Measurements from ENCODE around the gene HSF5. TPM values are rescaled to one million over a fixed set of nuclear protein-coding genes. Genes with fewer than 3 reads are reported as not detected.

Gene HSF5
- total and polyA plus RNA-seq, 4 donors: 0.09 to 0.17 TPM; not detected in 2

DNA sequence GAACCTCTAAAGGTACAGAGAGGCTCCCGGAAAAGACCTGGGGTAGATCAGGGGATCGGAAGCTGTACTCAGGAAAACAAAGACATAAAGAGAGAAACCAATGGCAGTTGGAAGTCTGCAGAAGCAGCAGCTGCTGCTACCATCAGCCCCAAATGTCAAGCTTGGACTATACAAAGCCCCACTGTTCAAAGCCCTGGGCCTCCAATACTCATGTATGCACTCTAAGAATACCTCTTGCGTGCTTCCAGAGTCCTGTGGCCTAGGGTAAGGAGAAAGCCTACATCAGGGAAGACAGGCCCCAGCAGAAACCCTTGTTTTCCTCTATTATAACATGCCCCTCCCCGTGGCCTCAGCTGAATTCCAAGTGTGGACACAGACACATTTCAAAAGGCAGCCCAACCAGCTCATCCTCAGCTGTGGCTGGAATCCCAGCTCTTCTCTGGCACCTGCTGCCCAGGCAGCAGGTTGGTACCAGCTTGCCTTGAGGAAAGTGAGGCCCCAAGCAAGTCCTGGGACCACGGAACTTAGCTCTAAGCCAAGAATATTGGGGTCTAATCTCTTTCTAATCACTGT, 45.5 kb upstream of the HSF5 start:
- Histone ChIP-seq H3K9ac (ENCODE audit: low read depth in 1 of 2, low read length in 2 of 2) (no peak overlapping the region), H3K36me3 (ENCODE audit: control insufficient read depth in 4 of 4, insufficient read depth in 3 of 4, low read depth in 1 of 4, low read length in 3 of 4) (no peaks in the 10 kb centered on the region), H3K4me3 (ENCODE audit: low read depth in 1 of 3, low read length in 3 of 3) (no peak overlapping the region), H3K27me3 (ENCODE audit: control insufficient read depth in 4 of 4, insufficient read depth in 4 of 4, low read length in 3 of 4) (no peaks in the 10 kb centered on the region), H3K4me1 (ENCODE audit: control insufficient read depth in 4 of 4, insufficient read depth in 4 of 4, low read length in 3 of 4) (peaks cover 11 to 27% (median 18%) of the 10 kb centered on the region in 4 donors), H3K27ac (ENCODE audit: low read depth in 1 of 2, low read length in 2 of 2) (no peak overlapping the region), H3K9me3 (ENCODE audit: control insufficient read depth in 4 of 4, low read length in 3 of 4) (no peaks in the 10 kb centered on the region)
- DNase-seq (ENCODE audit: low spot score): no peak
- 95% methylated on average over 5 of the region's 5 CpGs for WGBS
- TF ChIP-seq HNF4A (conservative IDR thresholded peaks at IDR 0.05) (no peak), ATF3 (IDR thresholded peaks at IDR 0.05) (no peak), SP1 (IDR thresholded peaks at IDR 0.05) (no peak), NR2F2 (IDR thresholded peaks at IDR 0.05) (no peak), RXRA (IDR thresholded peaks at IDR 0.05) (no peak), YY1 (IDR thresholded peaks at IDR 0.05) (no peak), FOXA2 (IDR thresholded peaks at IDR 0.05) (no peak), GABPA (IDR thresholded peaks at IDR 0.05 in 1 of 2, conservative IDR thresholded peaks at IDR 0.05 in 1 of 2) (no peak), TAF1 (conservative IDR thresholded peaks at IDR 0.05) (no peak), EGR1 (IDR thresholded peaks at IDR 0.05; ENCODE audit: low read depth in 2 of 2) (no peak), JUND (IDR thresholded peaks at IDR 0.05) (no peak), FOXA1 (IDR thresholded peaks at IDR 0.05) (no peak)
- TF ChIP-seq, protein P1, sequence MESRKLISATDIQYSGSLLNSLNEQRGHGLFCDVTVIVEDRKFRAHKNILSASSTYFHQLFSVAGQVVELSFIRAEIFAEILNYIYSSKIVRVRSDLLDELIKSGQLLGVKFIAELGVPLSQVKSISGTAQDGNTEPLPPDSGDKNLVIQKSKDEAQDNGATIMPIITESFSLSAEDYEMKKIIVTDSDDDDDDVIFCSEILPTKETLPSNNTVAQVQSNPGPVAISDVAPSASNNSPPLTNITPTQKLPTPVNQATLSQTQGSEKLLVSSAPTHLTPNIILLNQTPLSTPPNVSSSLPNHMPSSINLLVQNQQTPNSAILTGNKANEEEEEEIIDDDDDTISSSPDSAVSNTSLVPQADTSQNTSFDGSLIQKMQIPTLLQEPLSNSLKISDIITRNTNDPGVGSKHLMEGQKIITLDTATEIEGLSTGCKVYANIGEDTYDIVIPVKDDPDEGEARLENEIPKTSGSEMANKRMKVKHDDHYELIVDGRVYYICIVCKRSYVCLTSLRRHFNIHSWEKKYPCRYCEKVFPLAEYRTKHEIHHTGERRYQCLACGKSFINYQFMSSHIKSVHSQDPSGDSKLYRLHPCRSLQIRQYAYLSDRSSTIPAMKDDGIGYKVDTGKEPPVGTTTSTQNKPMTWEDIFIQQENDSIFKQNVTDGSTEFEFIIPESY (IDR thresholded peaks at IDR 0.05): no peak
- TF ChIP-seq, protein P2, sequence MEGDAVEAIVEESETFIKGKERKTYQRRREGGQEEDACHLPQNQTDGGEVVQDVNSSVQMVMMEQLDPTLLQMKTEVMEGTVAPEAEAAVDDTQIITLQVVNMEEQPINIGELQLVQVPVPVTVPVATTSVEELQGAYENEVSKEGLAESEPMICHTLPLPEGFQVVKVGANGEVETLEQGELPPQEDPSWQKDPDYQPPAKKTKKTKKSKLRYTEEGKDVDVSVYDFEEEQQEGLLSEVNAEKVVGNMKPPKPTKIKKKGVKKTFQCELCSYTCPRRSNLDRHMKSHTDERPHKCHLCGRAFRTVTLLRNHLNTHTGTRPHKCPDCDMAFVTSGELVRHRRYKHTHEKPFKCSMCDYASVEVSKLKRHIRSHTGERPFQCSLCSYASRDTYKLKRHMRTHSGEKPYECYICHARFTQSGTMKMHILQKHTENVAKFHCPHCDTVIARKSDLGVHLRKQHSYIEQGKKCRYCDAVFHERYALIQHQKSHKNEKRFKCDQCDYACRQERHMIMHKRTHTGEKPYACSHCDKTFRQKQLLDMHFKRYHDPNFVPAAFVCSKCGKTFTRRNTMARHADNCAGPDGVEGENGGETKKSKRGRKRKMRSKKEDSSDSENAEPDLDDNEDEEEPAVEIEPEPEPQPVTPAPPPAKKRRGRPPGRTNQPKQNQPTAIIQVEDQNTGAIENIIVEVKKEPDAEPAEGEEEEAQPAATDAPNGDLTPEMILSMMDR (IDR thresholded peaks at IDR 0.05; ENCODE audit: low read depth, low read length, missing input control): no peak
- TF ChIP-seq, protein P3, sequence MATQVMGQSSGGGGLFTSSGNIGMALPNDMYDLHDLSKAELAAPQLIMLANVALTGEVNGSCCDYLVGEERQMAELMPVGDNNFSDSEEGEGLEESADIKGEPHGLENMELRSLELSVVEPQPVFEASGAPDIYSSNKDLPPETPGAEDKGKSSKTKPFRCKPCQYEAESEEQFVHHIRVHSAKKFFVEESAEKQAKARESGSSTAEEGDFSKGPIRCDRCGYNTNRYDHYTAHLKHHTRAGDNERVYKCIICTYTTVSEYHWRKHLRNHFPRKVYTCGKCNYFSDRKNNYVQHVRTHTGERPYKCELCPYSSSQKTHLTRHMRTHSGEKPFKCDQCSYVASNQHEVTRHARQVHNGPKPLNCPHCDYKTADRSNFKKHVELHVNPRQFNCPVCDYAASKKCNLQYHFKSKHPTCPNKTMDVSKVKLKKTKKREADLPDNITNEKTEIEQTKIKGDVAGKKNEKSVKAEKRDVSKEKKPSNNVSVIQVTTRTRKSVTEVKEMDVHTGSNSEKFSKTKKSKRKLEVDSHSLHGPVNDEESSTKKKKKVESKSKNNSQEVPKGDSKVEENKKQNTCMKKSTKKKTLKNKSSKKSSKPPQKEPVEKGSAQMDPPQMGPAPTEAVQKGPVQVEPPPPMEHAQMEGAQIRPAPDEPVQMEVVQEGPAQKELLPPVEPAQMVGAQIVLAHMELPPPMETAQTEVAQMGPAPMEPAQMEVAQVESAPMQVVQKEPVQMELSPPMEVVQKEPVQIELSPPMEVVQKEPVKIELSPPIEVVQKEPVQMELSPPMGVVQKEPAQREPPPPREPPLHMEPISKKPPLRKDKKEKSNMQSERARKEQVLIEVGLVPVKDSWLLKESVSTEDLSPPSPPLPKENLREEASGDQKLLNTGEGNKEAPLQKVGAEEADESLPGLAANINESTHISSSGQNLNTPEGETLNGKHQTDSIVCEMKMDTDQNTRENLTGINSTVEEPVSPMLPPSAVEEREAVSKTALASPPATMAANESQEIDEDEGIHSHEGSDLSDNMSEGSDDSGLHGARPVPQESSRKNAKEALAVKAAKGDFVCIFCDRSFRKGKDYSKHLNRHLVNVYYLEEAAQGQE (IDR thresholded peaks at IDR 0.05): no peak

DNA sequence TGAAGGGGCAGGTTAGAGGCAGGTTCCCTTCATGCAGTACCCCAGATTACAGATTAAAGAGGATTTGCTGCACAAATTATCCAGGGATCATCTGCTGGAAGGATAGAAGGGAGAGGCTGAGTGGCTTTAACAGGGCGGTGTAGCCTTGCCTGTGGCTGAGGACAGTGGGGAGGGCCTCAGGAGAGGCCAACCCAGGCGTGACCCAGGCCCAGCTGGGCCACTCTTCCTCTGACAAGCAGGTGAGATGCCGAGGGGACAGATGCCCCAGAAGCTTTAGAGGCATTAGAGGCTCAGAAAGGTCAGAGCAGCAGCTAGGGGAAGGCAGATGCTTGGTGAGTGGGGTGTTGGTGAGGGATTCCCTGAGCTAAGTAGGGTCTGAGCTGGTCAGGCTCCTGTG, 44.3 kb upstream of the HSF5 start:
- Histone ChIP-seq H3K4me1 (ENCODE audit: control insufficient read depth in 4 of 4, insufficient read depth in 4 of 4, low read length in 3 of 4) (peaks cover 11 to 27% (median 18%) of the 10 kb centered on the region in 4 donors), H3K9me3 (ENCODE audit: control insufficient read depth in 4 of 4, low read length in 3 of 4) (no peaks in the 10 kb centered on the region), H3K4me3 (ENCODE audit: low read depth in 1 of 3, low read length in 3 of 3) (no peak overlapping the region), H3K27ac (ENCODE audit: low read depth in 1 of 2, low read length in 2 of 2) (no peak overlapping the region), H3K9ac (ENCODE audit: low read depth in 1 of 2, low read length in 2 of 2) (no peak overlapping the region), H3K36me3 (ENCODE audit: control insufficient read depth in 4 of 4, insufficient read depth in 3 of 4, low read depth in 1 of 4, low read length in 3 of 4) (no peaks in the 10 kb centered on the region), H3K27me3 (ENCODE audit: control insufficient read depth in 4 of 4, insufficient read depth in 4 of 4, low read length in 3 of 4) (no peaks in the 10 kb centered on the region)
- 68% methylated on average over 3 of the region's 3 CpGs for WGBS
- no peak for DNase-seq (ENCODE audit: low spot score)
- TF ChIP-seq ATF3 (IDR thresholded peaks at IDR 0.05) (no peak), TAF1 (conservative IDR thresholded peaks at IDR 0.05) (no peak), HNF4G (IDR thresholded peaks at IDR 0.05) (no peak), YY1 (IDR thresholded peaks at IDR 0.05) (no peak), FOXA2 (IDR thresholded peaks at IDR 0.05) (no peak), GABPA (IDR thresholded peaks at IDR 0.05 in 1 of 2, conservative IDR thresholded peaks at IDR 0.05 in 1 of 2) (no peak), FOXA1 (IDR thresholded peaks at IDR 0.05) (no peak), HNF4A (conservative IDR thresholded peaks at IDR 0.05) (no peak), RXRA (IDR thresholded peaks at IDR 0.05) (no peak), MAX (IDR thresholded peaks at IDR 0.05) (no peak), SP1 (IDR thresholded peaks at IDR 0.05) (no peak)
- TF ChIP-seq, protein P3 (IDR thresholded peaks at IDR 0.05): no peak
- TF ChIP-seq, protein P1 (IDR thresholded peaks at IDR 0.05): no peak

All from liver (tissue), 9 donors.